ENCODE results near the gene C3orf33. TPM values are rescaled to one million over a fixed set of nuclear protein-coding genes. Genes with fewer than 3 reads are reported as not detected.

The C3orf33 gene
- total RNA-seq, 4 donors from 2014 or later = 0.59 to 2.6 (median 2.0) TPM

GRCh38 chr3:155730843-155731242 lies 75.2 kb downstream of the C3orf33 start:
- no peak overlapping the region for H3K4me3 ChIP-seq (ENCODE audit: low read depth, poor library complexity, severe bottlenecking)
- 52 to 78% methylated on average over 2 of the region's 2 CpGs for WGBS, 2 donors
- DNase-seq (ENCODE audit: low spot score in 2 of 2) = no peak
- intact Hi-C loops (cut with DNase I; ENCODE audit: low total_unique reads) = no loop called here
- no peak for TF ChIP-seq CTCF (IDR thresholded peaks at IDR 0.05)
- TF ChIP-seq POLR2A (IDR thresholded peaks at IDR 0.05) = no peak

- intact Hi-C loops (cut with DNase I; ENCODE audit: low total_unique reads) = no loop called here
- no peak overlapping the region for H3K4me3 ChIP-seq (ENCODE audit: low read depth, poor library complexity, severe bottlenecking)
- TF ChIP-seq POLR2A (IDR thresholded peaks at IDR 0.05) = no peak
- TF ChIP-seq CTCF (IDR thresholded peaks at IDR 0.05) = no peak
- no peak for DNase-seq (ENCODE audit: low spot score in 2 of 2)
- 72 to 81% methylated on average over 3 of the region's 3 CpGs for WGBS, 2 donors
Observed at GRCh38 chr3:155727836-155728235, 78.2 kb downstream of the C3orf33 start.

GRCh38 chr3:155714295-155714718 lies 91.8 kb downstream of the C3orf33 start:
- H3K4me3 ChIP-seq (ENCODE audit: low read depth, poor library complexity, severe bottlenecking) = no peak overlapping the region
- intact Hi-C loops (cut with DNase I; ENCODE audit: low total_unique reads) = no loop called here
- WGBS, 2 donors = 51 to 82% methylated on average over 5 of the region's 5 CpGs
- DNase-seq (ENCODE audit: low spot score in 2 of 2) = no peak
- TF ChIP-seq POLR2A (IDR thresholded peaks at IDR 0.05) = no peak
- no peak for TF ChIP-seq CTCF (IDR thresholded peaks at IDR 0.05)

Other genes starting within 250 kb of the C3orf33 start
- gene PLCH1, start 61.2 kb downstream of the C3orf33 start, total RNA-seq = 1 to 10 TPM in 1 of 4 donors, under 1 TPM in 3; 0.55 to 1.2 (median 0.79) TPM
- gene SLC33A1, start 48.1 kb upstream of the C3orf33 start, total RNA-seq = 10 to 100 TPM; 19.4 to 26.3 (median 20.8) TPM
- 10 to 100 TPM; 30.0 to 46.4 (median 37.6) TPM for gene GMPS, start 64.4 kb upstream of the C3orf33 start, total RNA-seq

Data from lower leg skin (tissue), 4 donors.